GM12865 (cell line): Measurements from ENCODE around the gene ZNF526.

ENCODE experiments used
- DNase-seq: peaks from one replicate; pipeline ENCODE4 v3.0.0; 2010; ENCODE audit warnings: low read depth
- H3K4me3 ChIP-seq: 2 replicates; pipeline ENCODE4 v1.5.1; 2011; ENCODE audit warnings: mild to moderate bottlenecking, low read depth, low read length, control low read depth
- CTCF ChIP-seq: IDR thresholded peaks from 2 replicates; pipeline ENCODE4 v1.5.1; 2011; ENCODE audit warnings: low read length, control low read depth, low read depth, inconsistent platforms; ENCODE audit not compliant: insufficient read depth; ENCODE audit errors: missing control alignments

Gene ZNF526

GRCh38 chr19:42196011-42197001 is 23.8 kb upstream of the ZNF526 start:
- DNase-seq: no peak
- TF ChIP-seq CTCF: no peak

GRCh38 chr19:42197375-42197817 is 22.7 kb upstream of the ZNF526 start:
- DNase-seq: peak; percentile 14
- TF ChIP-seq CTCF: no peak
- no peak overlapping the region for H3K4me3 ChIP-seq

More at GRCh38 chr19:42196011-42197001, 23.8 kb upstream of the ZNF526 start:
- H3K4me3 ChIP-seq: no peak overlapping the region

GRCh38 chr19:42198676-42199439 is 21.3 kb upstream of the ZNF526 start:
- peak overlapping the region; percentile 60 for H3K4me3 ChIP-seq
- peak; percentile 85 for DNase-seq
- TF ChIP-seq CTCF: no peak

- DNase-seq: peak; percentile 89
- TF ChIP-seq CTCF: peak; percentile 60
- peak overlapping the region; percentile 60 for H3K4me3 ChIP-seq
These were observed 20.5 kb upstream of the ZNF526 start for GRCh38 chr19:42199440-42200115.

DNA sequence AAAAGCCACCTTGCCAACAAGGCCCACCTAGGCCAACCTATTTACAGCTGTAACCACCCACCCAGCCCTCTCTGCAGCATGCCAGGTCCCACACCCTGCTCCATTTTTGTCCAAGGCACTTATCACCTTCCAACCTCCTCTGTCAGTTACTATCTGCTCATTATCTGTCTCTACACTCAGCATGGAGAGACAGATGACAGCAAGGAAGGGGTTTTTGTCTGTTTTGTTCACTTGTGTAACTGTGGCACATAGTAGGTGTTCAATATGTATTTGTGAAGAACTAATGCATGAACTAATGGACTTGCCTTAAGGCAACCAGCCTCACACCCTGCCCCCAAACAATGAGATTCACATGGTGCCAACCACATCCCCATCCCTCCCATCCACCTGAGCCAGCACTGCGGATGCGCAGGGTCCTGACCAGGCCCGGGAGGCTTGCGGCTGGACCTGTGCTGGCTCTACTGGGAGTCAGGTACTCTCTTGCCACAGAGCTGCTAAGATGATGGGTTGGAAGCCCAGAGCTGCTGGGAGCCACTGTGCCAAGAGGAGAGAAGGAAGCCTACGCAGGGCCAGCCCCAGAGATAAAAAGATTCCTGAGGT is 19.9 kb upstream of the ZNF526 start:
- TF ChIP-seq CTCF: no peak
- no peak for DNase-seq
- peak overlapping the region; percentile 60 for H3K4me3 ChIP-seq
